Measurements from ENCODE around the gene LY9.

GRCh38 chr1:160767395-160768294, 28.3 kb upstream of the LY9 start:
- TF ChIP-seq ZBTB33 (IDR thresholded peaks at IDR 0.05) (no peak), CTCF (IDR thresholded peaks at IDR 0.05; ENCODE audit: low read depth, low read length, missing input control) (no peak), YY1 (IDR thresholded peaks at IDR 0.05) (no peak)
